NCI-H2029 (cell line): ENCODE measurements around the gene TGM5.
A peak's percentile ranks its signal among the peaks of the same experiment; 100 is the strongest.
"Not testable (repeated sequence)": the region's sequence is repeated elsewhere in the genome, so short reads cannot be mapped to it uniquely, and the experiment has no call there.

Experiments used
- DNase-seq: peaks from one replicate; lab custom pipeline; 2025; lab: John Stamatoyannopoulos, UW

The TGM5 gene

GRCh38 chr15:43244092-43244491 is 22.6 kb downstream of the TGM5 start:
- DNase-seq: no peak

DNA sequence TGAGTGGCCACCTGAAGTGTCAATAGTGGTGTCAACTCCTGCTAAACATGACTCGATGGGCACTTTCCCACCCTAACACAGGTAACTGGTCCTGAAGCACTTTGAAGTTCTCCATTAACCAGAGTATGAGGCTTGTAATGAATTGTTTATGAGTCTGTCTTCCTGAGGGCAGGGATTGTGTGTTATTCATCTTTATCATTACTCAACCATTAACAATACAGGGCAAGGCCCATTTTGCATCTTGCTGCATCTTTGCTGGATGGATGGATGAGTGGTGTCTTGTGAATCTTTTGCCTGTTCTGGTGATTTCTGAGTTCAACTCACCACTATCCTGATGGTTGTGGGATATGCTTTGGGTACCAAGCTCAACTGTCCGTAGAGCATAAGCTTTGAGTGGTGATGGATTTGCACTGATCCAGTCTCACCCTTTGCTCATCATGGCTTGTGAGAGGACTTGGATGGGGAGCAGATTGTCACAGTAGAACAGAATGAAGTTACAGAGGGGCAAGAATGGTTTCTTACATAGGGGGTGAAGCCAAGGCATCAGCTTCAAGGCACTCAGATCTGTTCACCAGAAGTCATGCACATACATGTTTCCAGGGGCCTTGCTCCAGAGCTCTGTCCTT is 23.6 kb downstream of the TGM5 start:
- DNase-seq: no peak

DNA sequence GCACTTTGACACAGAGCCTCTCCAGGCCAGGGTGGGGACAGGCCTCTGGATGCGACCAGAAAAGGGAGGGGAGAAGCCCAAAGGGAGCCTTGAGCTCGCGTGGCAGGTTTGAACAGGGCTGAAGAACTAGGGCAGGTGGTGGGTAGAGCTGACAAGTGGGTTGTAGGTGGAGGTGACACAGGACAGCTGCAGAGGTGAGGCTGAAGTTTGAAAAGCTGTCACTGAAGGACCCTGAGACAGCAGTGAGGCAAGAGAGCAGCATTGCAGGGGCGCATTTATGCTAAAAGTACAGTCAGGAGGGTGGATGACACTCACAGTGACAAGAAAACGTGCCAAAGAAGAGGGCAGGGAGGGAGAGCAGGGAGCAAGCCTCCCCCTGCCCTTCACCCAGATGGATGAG is 24.1 kb downstream of the TGM5 start:
- no peak for DNase-seq

DNA sequence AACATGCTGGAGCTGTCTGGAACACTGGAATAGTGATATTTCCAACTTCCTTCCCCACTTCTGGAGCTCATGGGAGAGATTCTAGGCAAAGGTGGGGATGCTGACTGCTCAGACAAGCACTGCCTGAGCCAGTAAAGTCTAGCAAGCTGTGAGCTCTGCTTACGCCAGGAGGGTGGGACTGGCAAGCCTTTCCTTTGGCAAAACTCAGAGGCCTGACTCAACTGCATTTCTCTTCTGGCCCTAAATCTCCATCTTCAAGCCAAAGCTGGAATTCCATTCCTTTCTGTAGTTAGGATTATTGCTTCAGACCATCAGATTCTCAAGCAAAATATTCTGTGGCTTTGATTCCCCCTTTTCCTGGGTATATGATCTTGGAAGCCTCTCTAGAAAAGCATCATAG is 25.6 kb downstream of the TGM5 start:
- no peak for DNase-seq

- no peak for DNase-seq
Measured at GRCh38 chr15:43239732-43240491, 26.8 kb downstream of the TGM5 start.

- DNase-seq: no peak
Measured at GRCh38 chr15:43238671-43239131, 28.0 kb downstream of the TGM5 start.

GRCh38 chr15:43237842-43238470 is 28.8 kb downstream of the TGM5 start:
- no peak for DNase-seq

DNA sequence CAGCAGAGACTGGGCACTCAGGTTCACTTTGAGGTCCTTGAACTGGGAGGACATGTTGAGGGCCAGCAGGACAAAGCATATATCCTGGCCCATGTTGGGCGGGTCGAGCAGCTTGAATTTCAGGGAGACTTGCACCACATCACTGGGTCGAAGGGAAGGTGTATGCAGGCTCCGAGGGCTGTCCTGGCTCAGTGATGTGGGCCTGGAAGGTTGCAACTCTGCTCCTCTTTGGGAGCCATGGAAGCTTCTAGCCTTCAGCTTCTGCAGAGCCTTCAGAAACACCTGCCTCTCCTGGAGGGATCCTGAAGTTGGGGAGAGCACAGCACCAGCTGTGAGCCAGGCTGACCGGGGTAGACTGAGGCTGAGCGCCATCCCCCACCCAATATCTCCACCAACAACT is 31.2 kb downstream of the TGM5 start:
- no peak for DNase-seq

DNA sequence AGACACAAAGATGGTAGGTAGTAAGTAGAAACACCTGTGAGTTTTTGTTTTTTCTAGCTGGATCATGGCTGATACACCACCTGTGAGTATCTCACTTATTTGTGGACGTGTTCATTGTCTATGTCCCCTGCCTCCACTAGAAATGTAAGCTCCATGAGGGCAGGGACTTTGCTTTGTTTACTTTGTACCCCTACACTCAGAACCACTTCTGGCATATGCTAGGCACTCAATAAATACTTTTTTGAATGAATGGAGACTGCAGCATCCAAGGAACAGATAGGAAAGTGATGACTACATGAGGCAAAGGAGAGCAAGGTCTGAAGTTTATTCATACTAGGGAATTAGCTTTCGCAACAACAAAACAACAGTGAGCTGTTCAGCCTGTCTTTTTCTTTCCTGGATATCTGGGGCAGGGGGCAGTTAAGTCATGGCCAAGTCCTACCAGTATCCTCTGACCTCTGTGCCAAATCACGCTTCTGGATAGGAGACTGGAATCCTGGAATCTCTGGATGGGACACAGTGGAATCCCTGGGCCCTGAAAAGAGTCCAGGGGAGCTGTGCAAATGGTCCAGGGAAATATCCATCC is 34.3 kb downstream of the TGM5 start:
- no peak for DNase-seq

- DNase-seq: no peak
Measured at GRCh38 chr15:43230640-43231115, 36.0 kb downstream of the TGM5 start.

DNA sequence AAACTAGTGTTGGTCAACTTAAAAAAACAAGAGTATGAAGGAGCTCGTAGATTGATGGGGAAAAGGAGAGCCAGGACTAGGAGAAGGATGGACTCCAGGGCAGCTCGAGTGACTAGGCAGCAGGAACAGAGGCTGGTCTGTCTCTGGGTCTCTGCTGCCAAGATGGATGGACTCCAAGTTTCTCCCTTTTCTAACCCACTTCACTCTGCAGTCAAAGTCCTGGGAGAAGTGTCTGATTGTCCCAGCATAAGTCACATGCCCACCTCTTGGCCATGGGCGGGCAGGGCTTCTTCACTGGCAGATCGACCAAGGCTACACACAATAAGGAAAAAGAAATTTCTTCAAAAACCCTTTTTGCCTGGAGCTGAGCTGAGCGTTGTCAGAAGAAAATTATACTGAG is 36.8 kb downstream of the TGM5 start:
- no peak for DNase-seq

DNA sequence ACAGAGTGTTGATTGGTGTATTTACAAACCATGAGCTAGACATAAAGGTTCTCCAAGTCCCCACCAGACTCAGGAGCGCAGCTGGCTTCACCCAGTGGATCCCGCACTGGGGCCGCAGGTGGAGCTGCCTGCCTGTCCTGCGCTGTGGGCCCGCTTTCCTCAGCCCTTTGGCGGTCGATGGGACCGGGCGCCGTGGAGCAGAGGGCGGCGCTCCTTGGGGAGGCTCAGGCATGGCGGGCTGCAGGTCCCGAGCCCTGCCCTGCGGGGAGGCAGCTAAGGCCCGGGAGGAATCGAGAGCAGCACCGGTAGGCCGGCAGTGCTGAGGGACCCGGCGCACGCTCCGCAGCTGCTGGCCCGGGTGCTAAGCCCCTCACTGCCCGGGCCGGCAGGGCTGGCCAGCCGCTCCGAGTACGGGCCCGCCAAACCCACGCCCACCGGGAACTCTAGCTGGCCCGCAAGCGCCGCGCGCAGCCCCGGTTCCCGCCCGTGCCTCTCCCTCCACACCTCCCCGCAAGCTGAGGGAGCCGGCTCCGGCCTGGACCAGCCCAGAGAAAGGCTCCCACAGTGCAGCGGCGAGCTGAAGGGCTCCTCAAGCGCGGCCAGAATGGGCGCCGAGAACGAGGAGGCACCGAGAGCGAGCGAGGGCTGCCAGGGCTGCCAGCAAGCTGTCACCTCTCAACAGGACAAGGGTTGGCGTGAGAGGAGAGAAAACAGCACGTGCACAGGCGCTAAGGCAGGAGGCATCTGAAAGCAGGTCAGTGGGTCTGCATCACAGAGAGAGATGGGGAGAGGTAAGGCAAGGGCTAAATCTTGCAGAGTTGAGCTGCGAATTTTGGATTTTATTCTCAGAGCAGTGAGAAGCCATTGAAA is 40.1 kb downstream of the TGM5 start:
- no peak for DNase-seq

- DNase-seq: not testable (repeated sequence)
Measured at GRCh38 chr15:43225950-43226255, 40.8 kb downstream of the TGM5 start.

DNA sequence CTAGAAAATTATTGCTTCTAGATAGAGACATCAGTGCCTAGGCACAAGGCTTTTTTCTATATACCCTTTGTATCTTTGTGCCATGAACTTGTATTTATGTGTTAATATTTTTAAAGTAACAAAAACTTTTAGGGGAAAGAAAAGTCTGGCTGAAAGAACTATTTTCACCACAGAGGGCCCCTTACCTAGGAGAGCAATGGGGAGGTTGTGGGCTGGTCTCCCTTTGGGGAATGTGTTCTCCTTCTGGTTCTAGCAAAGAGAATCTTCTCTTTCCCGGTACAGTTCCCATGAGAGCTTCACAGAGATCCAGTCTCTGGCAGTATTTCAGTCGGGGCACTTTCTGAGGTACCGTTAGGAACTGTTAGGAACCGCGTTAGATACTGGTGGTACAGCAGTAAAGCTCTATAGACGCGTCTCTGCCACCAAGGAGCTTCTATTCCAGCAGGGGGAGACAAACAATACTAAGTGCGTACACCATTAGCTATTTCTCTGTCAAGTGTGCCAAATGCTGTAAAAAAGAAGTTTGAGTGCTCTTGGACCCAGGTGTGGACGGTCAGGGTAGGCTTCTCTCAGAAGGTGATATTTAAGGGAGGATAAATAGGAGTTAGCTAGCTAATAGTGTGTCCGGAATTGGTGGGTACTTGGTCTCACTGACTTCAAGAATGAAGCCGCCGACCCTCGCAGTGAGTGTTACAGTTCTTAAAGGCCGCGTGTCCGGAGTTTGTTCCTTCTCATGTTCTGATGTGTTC is 41.4 kb downstream of the TGM5 start:
- DNase-seq: peak; percentile 1

- DNase-seq: no peak
Measured at GRCh38 chr15:43221422-43221821, 45.3 kb downstream of the TGM5 start.

- no peak for DNase-seq
Measured at GRCh38 chr15:43220991-43221403, 45.7 kb downstream of the TGM5 start, which contains the start of gene EPB42. Gene EPB42, minus strand, starts transcription at chr15:43221018. Its CDS starts 193 bp downstream, at chr15:43220825.

DNA sequence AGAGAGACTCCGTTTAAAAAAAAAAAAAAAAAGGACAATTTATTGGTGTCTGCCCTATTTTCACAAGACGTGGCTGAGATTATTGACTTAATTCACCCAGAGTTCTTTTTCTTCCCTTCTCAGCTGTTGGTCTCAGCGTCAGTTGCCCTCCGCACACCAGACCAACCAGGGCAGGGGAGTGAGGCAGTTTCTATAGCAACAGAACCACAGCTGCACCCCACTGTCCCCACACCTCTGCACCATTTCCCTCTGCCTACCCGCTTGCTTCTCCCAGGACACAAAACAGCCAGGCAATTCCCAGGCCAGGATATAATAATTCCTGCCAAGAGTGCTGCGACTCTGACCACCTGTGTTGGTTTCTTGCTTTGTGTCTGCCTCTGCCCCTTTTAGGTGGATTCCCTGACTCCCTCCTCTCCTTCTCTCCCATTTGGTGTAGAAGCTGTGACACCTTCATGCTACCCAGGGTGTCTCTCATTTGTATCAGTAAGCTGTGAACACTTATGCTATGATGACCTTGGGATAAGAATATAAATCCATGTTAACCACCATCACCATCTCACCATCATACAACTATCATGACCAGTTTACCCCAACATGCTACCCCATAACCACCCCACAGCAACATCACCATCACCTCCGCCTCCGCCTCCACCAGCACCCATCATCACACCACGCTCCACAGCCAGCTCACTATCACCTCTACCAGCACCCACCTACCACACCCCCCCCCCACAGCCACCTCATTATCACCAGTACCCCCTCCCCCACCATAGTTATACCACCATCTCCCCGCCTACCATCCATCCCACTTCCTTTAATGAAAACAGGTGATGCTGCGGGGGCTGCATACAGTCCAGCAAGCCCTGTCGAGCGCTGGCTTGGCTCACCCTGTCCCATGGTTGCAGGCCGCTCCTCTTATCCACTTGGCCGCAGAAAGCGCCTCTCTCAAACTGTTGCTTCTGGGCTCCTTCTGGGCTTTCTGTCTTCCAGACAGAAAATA is 46.5 kb downstream of the TGM5 start:
- no peak for DNase-seq

DNA sequence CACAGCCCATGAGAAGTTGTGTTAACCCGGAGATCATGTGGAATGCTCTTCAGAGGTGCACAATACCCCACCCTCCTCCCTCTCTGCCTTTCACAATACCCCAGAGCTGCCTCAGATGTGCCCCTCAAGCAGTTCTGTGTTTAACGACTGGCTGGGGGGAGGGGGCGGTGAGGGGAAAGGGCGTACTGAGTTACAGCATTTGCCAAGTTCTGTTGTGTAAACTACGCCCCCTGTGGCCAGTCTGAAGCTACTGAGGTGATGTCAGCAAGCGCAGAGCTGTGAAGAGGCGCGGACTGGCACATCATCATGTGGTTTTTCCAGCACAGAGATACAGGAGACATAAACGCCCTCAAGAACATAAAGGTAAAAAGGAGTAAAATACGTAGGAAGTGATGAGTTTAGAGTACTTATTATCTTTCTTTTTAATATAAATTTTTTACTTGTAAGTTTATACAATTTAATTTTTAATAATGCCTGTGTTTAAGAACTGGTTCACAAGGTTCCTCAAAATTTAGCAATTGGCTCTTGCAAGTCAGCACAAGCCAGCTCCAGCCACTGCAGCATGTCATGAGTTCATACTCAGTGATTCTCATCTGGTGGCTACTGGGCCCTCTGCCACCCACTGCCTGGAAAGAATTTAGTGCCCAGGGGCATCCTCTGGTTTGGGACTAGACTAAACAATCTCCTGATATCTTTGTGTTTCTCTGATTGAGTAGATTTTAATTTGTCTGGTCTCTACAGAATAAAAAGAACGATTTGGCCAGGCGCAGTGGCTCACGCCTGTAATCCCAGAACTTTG is 47.6 kb downstream of the TGM5 start:
- DNase-seq: no peak

DNA sequence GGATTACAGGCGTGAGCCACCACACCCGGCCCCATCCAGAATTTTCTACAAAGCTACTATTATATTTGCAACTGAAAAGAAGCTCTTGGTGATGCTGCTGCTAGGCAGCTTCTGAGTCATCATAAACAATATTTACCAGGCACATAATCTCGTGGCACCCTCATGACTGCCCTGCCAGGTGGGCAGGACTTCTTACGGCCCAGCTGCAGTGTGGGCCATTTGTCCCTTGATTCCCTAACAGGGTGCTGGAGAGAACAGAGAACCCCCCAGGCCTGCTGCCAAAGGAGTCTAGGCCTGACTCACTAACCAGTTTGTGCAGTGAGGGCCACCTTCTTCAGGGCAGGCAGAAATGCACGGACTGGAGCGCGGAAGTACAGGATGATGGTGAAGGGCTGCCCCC is 50.8 kb downstream of the TGM5 start:
- DNase-seq: no peak
